ENCODE results near the gene PPP2R5D.
"Not testable (repeated sequence)": the region's sequence is repeated elsewhere in the genome, so short reads cannot be mapped to it uniquely, and the experiment has no call there.

The PPP2R5D gene

GRCh38 chr6:42984001-42984923, at the start of gene PPP2R5D:
TSS of gene PPP2R5D (plus strand) at chr6:42984570. CDS start at chr6:42984678, 108 bp downstream.
- DNase-seq (ENCODE audit: low read depth in 2 of 2) = peak; percentile 95 to 97

GRCh38 chr6:42935322-42935721, 49.0 kb upstream of the PPP2R5D start:
- no peak for DNase-seq (ENCODE audit: low read depth in 2 of 2)

- no peak for DNase-seq (ENCODE audit: low read depth in 2 of 2)
These were observed 48.0 kb upstream of the PPP2R5D start for GRCh38 chr6:42936398-42936797.

- DNase-seq (ENCODE audit: low read depth in 2 of 2) = no peak
These were observed 46.6 kb upstream of the PPP2R5D start for GRCh38 chr6:42937548-42938427.

- DNase-seq (ENCODE audit: low read depth in 2 of 2) = no peak
These were observed 46.0 kb upstream of the PPP2R5D start for GRCh38 chr6:42938428-42938796.

- no peak for DNase-seq (ENCODE audit: low read depth in 2 of 2)
These were observed 45.2 kb upstream of the PPP2R5D start for GRCh38 chr6:42938987-42939809.

- DNase-seq (ENCODE audit: low read depth in 2 of 2) = no peak
These were observed 44.6 kb upstream of the PPP2R5D start for GRCh38 chr6:42939810-42940167.

GRCh38 chr6:42940493-42941045, 43.8 kb upstream of the PPP2R5D start:
- no peak for DNase-seq (ENCODE audit: low read depth in 2 of 2)

GRCh38 chr6:42941356-42941755, 43.0 kb upstream of the PPP2R5D start:
- DNase-seq (ENCODE audit: low read depth in 2 of 2) = not testable (repeated sequence)

GRCh38 chr6:42942444-42942843, 41.9 kb upstream of the PPP2R5D start:
- DNase-seq (ENCODE audit: low read depth in 2 of 2) = no peak

- DNase-seq (ENCODE audit: low read depth in 2 of 2) = no peak
These were observed 36.4 kb upstream of the PPP2R5D start for GRCh38 chr6:42947950-42948349.

- DNase-seq (ENCODE audit: low read depth in 2 of 2) = no peak
These were observed 32.0 kb upstream of the PPP2R5D start for GRCh38 chr6:42952389-42952788.

- not testable (repeated sequence) for DNase-seq (ENCODE audit: low read depth in 2 of 2)
These were observed 30.0 kb upstream of the PPP2R5D start for GRCh38 chr6:42954405-42954804.

GRCh38 chr6:42958125-42958524, 26.2 kb upstream of the PPP2R5D start:
- no peak for DNase-seq (ENCODE audit: low read depth in 2 of 2)

- DNase-seq (ENCODE audit: low read depth in 2 of 2) = no peak
These were observed 24.5 kb upstream of the PPP2R5D start for GRCh38 chr6:42959917-42960242.

- DNase-seq (ENCODE audit: low read depth in 2 of 2) = peak in 1 of 2 donors; percentile 17
These were observed 23.9 kb upstream of the PPP2R5D start, which contains the start of gene GNMT for GRCh38 chr6:42960243-42961019. TSS of gene GNMT (plus strand) at chr6:42960754. CDS start at chr6:42960768, 14 bp downstream.

- DNase-seq (ENCODE audit: low read depth in 2 of 2) = no peak
These were observed 23.3 kb upstream of the PPP2R5D start for GRCh38 chr6:42961020-42961470.

GRCh38 chr6:42962096-42962495, 22.3 kb upstream of the PPP2R5D start:
- DNase-seq (ENCODE audit: low read depth in 2 of 2) = no peak

GRCh38 chr6:42962502-42963178, 21.7 kb upstream of the PPP2R5D start:
- DNase-seq (ENCODE audit: low read depth in 2 of 2) = no peak

All from stimulated activated CD8-positive, alpha-beta memory T cell treated with anti-CD3 and anti-CD28 coated beads, Interleukin-7, amount 100 ng/mL, for 4 hours (primary cell).